T-cell (primary cell): Measurements from ENCODE around the gene C1orf105. TPM values are rescaled to one million over a fixed set of nuclear protein-coding genes. Genes with fewer than 3 reads are reported as not detected.

Experiments
- ATAC-seq, 4 experiments: fragments of 200-7000 bp in 3 of 4; fragments of 150-1000 bp in 1 of 4; cut with Tn5 transposase; replicated peaks in 1 of 4; 1 replicate in 3 of 4; 2 replicates in 1 of 4; pipeline ENCODE4 v1.10.0; 2021; ENCODE audit warnings: moderate library complexity in 3 of 4, mild to moderate bottlenecking in 2 of 4, moderate number of reproducible peaks in 1 of 4
- CTCF ChIA-PET, 2 donors: fragments of 300-600 bp; sonication (Branson Sonifier 250); formaldehyde crosslinking; loops; one replicate each; lab custom pipeline; 2022; ENCODE audit warnings: antibody characterized with exemption in 2 of 2; lab: Charles Lee
- POLR2A ChIA-PET, 2 donors: fragments of 300-600 bp; sonication (Branson Sonifier 250); formaldehyde crosslinking; loops; one replicate each; lab custom pipeline; 2022; ENCODE audit warnings: antibody characterized with exemption in 2 of 2; lab: Charles Lee
- DNase-seq, 35 experiments: peaks; one replicate each; pipeline versions ENCODE4 v3.0.0 to v3.0.0-alpha.2; 2013 to 2023
- H3K27ac ChIP-seq: one replicate; pipeline ENCODE4 v1.5.1; 2013; ENCODE audit warnings: low read length
- H3K27me3 ChIP-seq, 2 experiments: replicated peaks in 1 of 2; 1 replicate in 1 of 2; 2 replicates in 1 of 2; pipeline versions ENCODE4 v1.6.1 to v1.7.0; 2013; ENCODE audit warnings: low read length in 1 of 2, mixed read lengths in 1 of 2; ENCODE audit not compliant: control insufficient read depth in 2 of 2, insufficient read depth in 2 of 2; ENCODE audit errors: extremely low read depth in 1 of 2
- H3K36me3 ChIP-seq, 2 donors: 1 replicate in 1 of 2; 2 replicates in 1 of 2; pipeline versions ENCODE4 v1.6.1 to v1.7.0; 2013; ENCODE audit warnings: low read length in 1 of 2; ENCODE audit not compliant: control insufficient read depth in 2 of 2, insufficient read depth in 1 of 2; ENCODE audit errors: extremely low read depth in 1 of 2
- H3K4me1 ChIP-seq, 2 experiments: 1 replicate in 1 of 2; 2 replicates in 1 of 2; pipeline versions ENCODE4 v1.6.1 to v1.7.0; 2013; ENCODE audit warnings: low read length in 2 of 2, mixed read lengths in 1 of 2; ENCODE audit not compliant: insufficient read depth in 2 of 2, control insufficient read depth in 1 of 2; ENCODE audit errors: extremely low read depth in 1 of 2
- H3K4me3 ChIP-seq, 2 donors: 1 replicate in 1 of 2; 2 replicates in 1 of 2; pipeline versions ENCODE4 v1.5.1 to v1.7.0; 2013; ENCODE audit warnings: mild to moderate bottlenecking in 2 of 2, low read length in 1 of 2, moderate library complexity in 1 of 2; ENCODE audit not compliant: control insufficient read depth in 1 of 2; ENCODE audit errors: extremely low read depth in 1 of 2
- H3K9me3 ChIP-seq: 2 replicates; pipeline ENCODE4 v1.7.0; 2013
- H3K27ac Mint-ChIP-seq, 2 donors: one replicate each; pipeline ENCODE4 v1.8.0; 2020 to 2021; ENCODE audit warnings: mild to moderate bottlenecking in 2 of 2, mixed read lengths in 2 of 2
- H3K27me3 Mint-ChIP-seq, 2 donors: one replicate each; pipeline ENCODE4 v1.8.0; 2021 to 2022; ENCODE audit warnings: mixed read lengths in 2 of 2
- H3K36me3 Mint-ChIP-seq: one replicate; pipeline ENCODE4 v1.8.0; 2021; ENCODE audit warnings: mixed read lengths
- H3K4me1 Mint-ChIP-seq, 3 donors: one replicate each; pipeline ENCODE4 v1.8.0; 2020 to 2022; ENCODE audit warnings: mixed read lengths in 3 of 3, mild to moderate bottlenecking in 1 of 3
- H3K4me3 Mint-ChIP-seq, 3 donors: one replicate each; pipeline ENCODE4 v1.8.0; 2020 to 2022; ENCODE audit warnings: mild to moderate bottlenecking in 3 of 3, mixed read lengths in 3 of 3, moderate library complexity in 3 of 3
- H3K9me3 Mint-ChIP-seq, 3 donors: one replicate each; pipeline ENCODE4 v1.8.0; 2020 to 2022; ENCODE audit warnings: mixed read lengths in 3 of 3
- WGBS: methylation state at CpG from one replicate; pipeline ENCODE4 v1.1.5; 2013; ENCODE audit warnings: missing lambda C conversion rate; ENCODE audit not compliant: insufficient coverage; 5-methylcytosine and 5-hydroxymethylcytosine counted together
- total RNA-seq, 35 experiments: library from RNA in 6 of 35; stranded (reverse) in 6 of 35; fragments of 120-200 nt in 1 of 35; gene quantifications; one replicate each; pipeline versions ENCODE4 v1.2.1 to v1.2.4 and lab custom pipeline; 2013 to 2026

Gene C1orf105
- total RNA-seq, 5 donors from 2014 or later (not counting 1 experiment from before 2014, with no cell fraction given) = not detected

DNA sequence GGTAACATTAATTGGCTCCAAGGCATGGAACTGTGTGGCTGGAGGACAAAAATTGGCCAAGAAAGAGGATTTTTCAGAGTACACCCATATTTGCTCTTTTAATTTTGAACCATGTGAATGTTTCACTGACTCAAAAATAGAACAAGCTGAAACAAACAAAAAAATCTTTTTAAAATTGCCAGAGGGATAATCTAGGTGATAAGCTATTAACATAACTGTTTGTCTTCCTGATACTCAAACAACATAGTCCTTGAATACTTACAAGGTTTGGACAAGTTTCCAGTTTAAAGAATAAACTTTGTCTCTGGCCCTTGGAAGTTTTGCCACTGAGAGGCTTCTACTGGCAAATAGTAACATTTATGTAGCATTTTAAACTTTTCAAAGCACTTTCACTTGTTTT is 53.4 kb downstream of the C1orf105 start:
- ChIA-PET CTCF (no interaction called here), POLR2A (interaction anchor here in 1 of 2 donors (0.5 kb wide), 1 partner anchor 20 kb away, joined by 3 read pairs; no protein-coding TSS in a partner anchor)
- H3K27ac Mint-ChIP-seq = no peak overlapping the region
- Histone ChIP-seq H3K27me3 (no peaks in the 10 kb centered on the region), H3K9me3 (no peaks in the 10 kb centered on the region), H3K27ac (no peak overlapping the region), H3K36me3 (no peaks in the 10 kb centered on the region), H3K4me3 (no peak overlapping the region), H3K4me1 (peaks cover 0 to 2% of the 10 kb centered on the region in 2 experiments)
- H3K9me3 Mint-ChIP-seq = no peaks in the 10 kb centered on the region
- H3K36me3 Mint-ChIP-seq = no peaks in the 10 kb centered on the region
- peaks cover 0 to 3% of the 10 kb centered on the region in 2 donors for H3K27me3 Mint-ChIP-seq
- H3K4me3 Mint-ChIP-seq = no peak overlapping the region
- H3K4me1 Mint-ChIP-seq = peaks cover 2 to 4% (median 4%) of the 10 kb centered on the region in 3 donors
- DNase-seq = no peak
- no peak for ATAC-seq

DNA sequence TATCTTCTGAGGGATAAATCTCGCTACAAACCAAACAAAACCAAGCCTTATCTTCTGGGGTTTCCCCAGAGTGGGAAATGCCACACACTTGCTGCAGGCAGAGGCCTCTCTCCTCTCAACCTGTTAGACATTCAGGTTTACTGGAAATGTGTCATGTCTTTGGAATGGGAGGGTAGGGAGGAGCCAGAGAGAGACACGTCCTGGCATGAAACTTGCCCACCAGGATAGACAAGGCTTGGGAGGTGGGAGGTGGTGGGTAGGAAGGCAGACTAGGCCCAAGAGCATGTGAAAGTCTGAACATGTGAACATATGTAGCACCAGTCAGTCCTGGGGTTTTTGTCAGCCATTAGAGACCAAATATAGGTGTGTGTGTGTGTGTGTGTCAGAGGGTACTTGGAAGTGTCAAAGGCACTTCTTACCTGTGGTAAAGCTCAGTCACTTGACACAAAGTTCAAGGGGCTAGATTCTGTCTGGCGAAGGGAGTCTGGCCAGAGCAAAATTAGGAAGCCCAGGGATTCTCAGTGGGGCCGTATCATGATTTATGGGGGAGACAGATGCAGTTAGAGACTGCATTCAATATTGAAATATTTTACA is 55.8 kb downstream of the C1orf105 start:
- H3K9me3 Mint-ChIP-seq = no peaks in the 10 kb centered on the region
- peaks cover 2 to 10% of the 10 kb centered on the region in 2 donors for H3K27me3 Mint-ChIP-seq
- Histone ChIP-seq H3K27me3 (no peaks in the 10 kb centered on the region), H3K4me3 (no peak overlapping the region), H3K36me3 (no peaks in the 10 kb centered on the region), H3K27ac (no peak overlapping the region), H3K9me3 (no peaks in the 10 kb centered on the region), H3K4me1 (peaks cover 0 to 10% of the 10 kb centered on the region in 2 experiments)
- no peak overlapping the region for H3K27ac Mint-ChIP-seq
- ChIA-PET POLR2A (no interaction called here), CTCF (no interaction called here)
- H3K36me3 Mint-ChIP-seq = no peaks in the 10 kb centered on the region
- H3K4me1 Mint-ChIP-seq = peaks cover 9 to 14% (median 10%) of the 10 kb centered on the region in 3 donors
- ATAC-seq = no peak
- H3K4me3 Mint-ChIP-seq = no peak overlapping the region
- DNase-seq = no peak
- 54% methylated on average over 1 of the region's 4 CpGs for WGBS

DNA sequence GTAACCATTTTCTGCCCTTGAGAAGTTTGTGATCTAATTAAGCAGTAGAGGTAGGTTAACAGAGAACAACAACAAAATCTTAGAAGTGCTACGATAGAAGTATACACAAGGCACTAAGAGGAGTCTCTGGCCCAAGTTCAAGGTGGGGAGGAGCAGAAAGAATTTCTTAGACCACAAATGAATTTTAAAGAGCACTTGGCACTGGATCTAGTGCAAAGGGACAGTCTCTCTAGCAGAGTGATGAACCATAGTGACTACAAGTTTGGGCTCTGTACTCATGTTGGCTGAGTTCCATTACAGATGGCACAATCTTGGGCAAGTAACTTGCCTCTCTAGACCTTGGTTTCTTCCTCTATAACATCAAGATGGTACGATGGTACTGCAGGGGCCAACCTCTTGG is 56.7 kb downstream of the C1orf105 start:
- Mint-ChIP-seq H3K4me3 (no peak overlapping the region), H3K9me3 (no peaks in the 10 kb centered on the region), H3K27me3 (peaks cover 2 to 10% of the 10 kb centered on the region in 2 donors), H3K36me3 (no peaks in the 10 kb centered on the region), H3K4me1 (peaks cover 9 to 14% (median 10%) of the 10 kb centered on the region in 3 donors), H3K27ac (no peak overlapping the region)
- Histone ChIP-seq H3K4me3 (no peak overlapping the region), H3K9me3 (no peaks in the 10 kb centered on the region), H3K4me1 (peaks cover 0 to 10% of the 10 kb centered on the region in 2 experiments), H3K36me3 (no peaks in the 10 kb centered on the region), H3K27me3 (no peaks in the 10 kb centered on the region), H3K27ac (no peak overlapping the region)
- WGBS = no CpG with 5 or more reads among the region's 2 CpGs
- ChIA-PET CTCF (no interaction called here), POLR2A (no interaction called here)
- ATAC-seq (no peak), DNase-seq (no peak)

DNA sequence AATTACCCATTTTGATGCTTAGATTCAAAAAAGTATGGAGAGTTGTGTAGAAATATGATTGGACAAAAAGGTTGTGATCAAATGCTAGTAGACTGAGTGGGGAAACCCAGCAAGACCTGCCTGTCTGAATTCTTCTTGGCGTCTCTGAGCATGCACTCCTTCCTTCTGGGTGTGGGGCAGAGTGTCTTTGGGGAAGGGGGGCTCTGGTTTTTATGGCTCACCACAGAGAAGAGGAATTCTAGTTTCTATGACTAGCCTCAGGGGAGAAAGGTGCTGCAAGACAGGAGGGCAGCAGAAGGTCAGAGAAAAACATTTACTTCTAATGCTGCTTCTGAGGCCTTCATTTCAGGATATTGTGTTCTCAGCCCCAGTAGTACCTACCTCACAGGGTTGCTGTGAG is 57.3 kb downstream of the C1orf105 start:
- 80% methylated on average over 1 of the region's 1 CpG for WGBS
- no peak overlapping the region for H3K27ac Mint-ChIP-seq

DNA sequence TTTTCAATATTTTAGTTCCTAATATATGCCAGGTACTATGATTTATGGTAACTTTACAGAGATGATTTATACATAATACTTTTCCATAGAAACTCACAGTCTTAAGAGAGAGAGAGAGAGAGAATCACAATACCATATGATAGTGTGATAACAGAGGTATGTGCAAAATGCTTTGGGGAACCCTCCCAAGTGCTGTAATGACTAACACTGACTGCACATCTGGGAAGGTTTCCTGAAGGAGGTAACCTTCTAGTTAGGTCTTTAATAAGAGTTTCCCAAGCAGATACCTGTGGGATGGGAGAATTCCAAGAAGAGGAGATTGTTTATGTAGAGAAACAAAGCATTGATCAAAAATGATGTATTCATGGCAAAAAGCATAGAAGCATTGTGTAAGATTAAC is 58.0 kb downstream of the C1orf105 start:
- H3K36me3 ChIP-seq = no peaks in the 10 kb centered on the region
- Mint-ChIP-seq H3K36me3 (no peaks in the 10 kb centered on the region), H3K27me3 (peaks cover 2 to 10% of the 10 kb centered on the region in 2 donors), H3K4me1 (peaks cover 9 to 14% (median 10%) of the 10 kb centered on the region in 3 donors), H3K9me3 (no peaks in the 10 kb centered on the region), H3K27ac (no peak overlapping the region), H3K4me3 (no peak overlapping the region)
- H3K27me3 ChIP-seq = no peaks in the 10 kb centered on the region
- ATAC-seq (no peak), DNase-seq (no peak)
- no peak overlapping the region for H3K27ac ChIP-seq
- peaks cover 0 to 10% of the 10 kb centered on the region in 2 experiments for H3K4me1 ChIP-seq
- H3K4me3 ChIP-seq = no peak overlapping the region
- ChIA-PET POLR2A (no interaction called here), CTCF (no interaction called here)
- no peaks in the 10 kb centered on the region for H3K9me3 ChIP-seq

More for the DNA sequence above, 57.3 kb downstream of the C1orf105 start:
- CTCF ChIA-PET = no interaction called here
- peaks cover 0 to 10% of the 10 kb centered on the region in 2 experiments for H3K4me1 ChIP-seq
- no peak for DNase-seq
- no peak overlapping the region for H3K4me3 Mint-ChIP-seq
- POLR2A ChIA-PET = no interaction called here
- no peak overlapping the region for H3K27ac ChIP-seq
- H3K9me3 ChIP-seq = no peaks in the 10 kb centered on the region
- H3K4me3 ChIP-seq = no peak overlapping the region
- H3K36me3 Mint-ChIP-seq = no peaks in the 10 kb centered on the region
- no peaks in the 10 kb centered on the region for H3K27me3 ChIP-seq
- no peaks in the 10 kb centered on the region for H3K36me3 ChIP-seq
- no peaks in the 10 kb centered on the region for H3K9me3 Mint-ChIP-seq
- peaks cover 2 to 10% of the 10 kb centered on the region in 2 donors for H3K27me3 Mint-ChIP-seq
- H3K4me1 Mint-ChIP-seq = peaks cover 9 to 14% (median 10%) of the 10 kb centered on the region in 3 donors
- no peak for ATAC-seq

DNA sequence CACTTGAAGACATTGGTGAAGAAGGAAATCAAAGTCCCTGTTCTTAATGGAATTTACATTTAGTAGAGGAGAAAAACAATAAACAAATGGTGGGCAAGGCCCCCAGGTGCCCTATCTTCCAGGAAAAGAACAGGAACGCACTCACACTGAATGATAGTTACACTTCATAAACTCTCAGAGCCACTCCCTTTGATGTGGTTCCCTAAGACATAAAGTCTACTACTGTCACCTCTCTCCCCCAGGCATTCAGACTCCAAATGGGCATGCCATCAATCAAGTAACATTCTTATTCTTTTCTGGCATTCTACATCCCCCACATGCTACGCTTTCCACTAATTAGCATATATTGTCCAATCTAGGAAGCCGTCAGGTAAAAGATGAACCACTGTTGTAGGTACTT is 59.9 kb downstream of the C1orf105 start:
- Histone ChIP-seq H3K27ac (no peak overlapping the region), H3K4me1 (peaks cover 0 to 9% of the 10 kb centered on the region in 2 experiments), H3K36me3 (no peaks in the 10 kb centered on the region), H3K9me3 (no peaks in the 10 kb centered on the region), H3K4me3 (no peak overlapping the region), H3K27me3 (no peaks in the 10 kb centered on the region)
- ATAC-seq (no peak), DNase-seq (no peak)
- ChIA-PET POLR2A (interaction anchor here in 1 of 2 donors (0.6 kb wide), 1 partner anchor 397 kb away, joined by 3 read pairs; no protein-coding TSS in a partner anchor), CTCF (no interaction called here)
- peaks cover 6 to 16% (median 14%) of the 10 kb centered on the region in 3 donors for H3K4me1 Mint-ChIP-seq
- WGBS = 0% methylated on average over 1 of the region's 3 CpGs
- no peak overlapping the region for H3K4me3 Mint-ChIP-seq
- H3K27me3 Mint-ChIP-seq = peaks cover 2 to 10% of the 10 kb centered on the region in 2 donors
- no peaks in the 10 kb centered on the region for H3K36me3 Mint-ChIP-seq
- H3K27ac Mint-ChIP-seq = no peak overlapping the region
- H3K9me3 Mint-ChIP-seq = no peaks in the 10 kb centered on the region
